ENCODE data around the gene SGTA. TPM values are rescaled to one million over a fixed set of nuclear protein-coding genes. Genes with fewer than 3 reads are reported as not detected.

SGTA gene
- total RNA-seq, 4 donors from 2014 or later: 37.0 to 66.6 (median 47.5) TPM

DNA sequence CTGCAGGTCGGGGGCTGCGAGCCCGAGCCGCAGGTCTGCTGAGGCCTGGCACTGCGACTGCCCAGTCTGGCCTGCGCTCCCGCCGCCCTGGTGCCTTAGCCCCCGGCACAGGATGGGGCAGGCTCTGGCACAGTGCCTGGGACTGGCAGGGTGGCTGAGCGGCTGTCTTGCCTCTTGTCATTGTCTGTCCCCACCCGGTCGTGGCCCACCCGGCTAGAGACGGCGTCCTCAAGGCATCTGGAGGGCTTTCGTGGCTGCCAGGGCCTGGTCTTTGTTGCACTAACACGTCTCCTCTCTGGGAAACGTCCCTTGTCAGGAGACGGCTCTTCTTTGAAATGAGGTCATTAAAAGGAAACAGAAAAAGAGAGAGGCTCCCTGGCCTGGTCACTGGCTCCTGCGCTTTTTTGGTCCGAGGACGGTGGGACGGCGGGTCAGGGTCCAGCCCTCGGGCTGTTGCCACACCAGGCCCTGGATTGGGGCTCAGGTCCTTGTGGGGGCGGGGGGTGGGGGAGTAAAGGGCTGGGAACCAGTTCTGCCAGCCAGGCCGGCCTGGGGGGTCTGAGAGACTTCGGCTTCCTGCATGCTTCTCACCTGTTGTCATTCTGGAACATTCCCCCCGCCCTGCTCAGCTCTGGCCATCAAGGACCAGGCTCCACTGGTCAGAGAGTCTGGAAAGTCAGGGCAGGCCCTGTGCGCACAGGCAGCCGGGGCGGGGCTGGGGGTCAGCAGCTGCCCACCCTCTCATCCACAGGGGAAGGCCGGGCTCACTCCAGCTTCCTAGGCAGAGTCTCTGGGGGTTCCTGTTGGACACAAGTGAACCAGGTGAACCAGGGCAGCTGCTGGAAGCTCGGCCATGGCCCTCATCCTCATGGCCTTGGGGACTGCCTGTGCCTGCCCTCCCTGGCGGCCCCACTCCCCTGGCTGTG is 30.4 kb upstream of the SGTA start:
- in situ Hi-C loops (cut with MboI; ENCODE audit: low pct_ligation_motif_present in 1 of 4, low pct_unique_long_range_greater_than_20kb in 1 of 4, low sequenced_read_pairs in 3 of 4): no loop called here
- H3K36me3 ChIP-seq: peaks cover 0 to 9% (median 3%) of the 10 kb centered on the region in 4 donors
- TF ChIP-seq POLR2A (IDR thresholded peaks at IDR 0.05) (no peak), POLR2AphosphoS5 (IDR thresholded peaks at IDR 0.05) (no peak), CTCF (IDR thresholded peaks at IDR 0.05) (no peak), EP300 (IDR thresholded peaks at IDR 0.05; ENCODE audit: low read depth) (no peak)
- H3K27me3 ChIP-seq: no peaks in the 10 kb centered on the region
- H3K4me1 ChIP-seq: peaks cover 0 to 19% (median 16%) of the 10 kb centered on the region in 4 donors
- no peak overlapping the region for H3K27ac ChIP-seq
- 87% methylated on average over 28 of the region's 35 CpGs; no CpG with 5 or more reads in 1 of the 2 donors for WGBS, 2 donors (ENCODE audit: low coverage in 1 of 2)
- intact Hi-C loops (cut with DNase I; ENCODE audit: low total_unique reads): no loop called here
- DNase-seq: no peak
- no peak overlapping the region for H3K4me3 ChIP-seq
- H3K9me3 ChIP-seq: no peaks in the 10 kb centered on the region

DNA sequence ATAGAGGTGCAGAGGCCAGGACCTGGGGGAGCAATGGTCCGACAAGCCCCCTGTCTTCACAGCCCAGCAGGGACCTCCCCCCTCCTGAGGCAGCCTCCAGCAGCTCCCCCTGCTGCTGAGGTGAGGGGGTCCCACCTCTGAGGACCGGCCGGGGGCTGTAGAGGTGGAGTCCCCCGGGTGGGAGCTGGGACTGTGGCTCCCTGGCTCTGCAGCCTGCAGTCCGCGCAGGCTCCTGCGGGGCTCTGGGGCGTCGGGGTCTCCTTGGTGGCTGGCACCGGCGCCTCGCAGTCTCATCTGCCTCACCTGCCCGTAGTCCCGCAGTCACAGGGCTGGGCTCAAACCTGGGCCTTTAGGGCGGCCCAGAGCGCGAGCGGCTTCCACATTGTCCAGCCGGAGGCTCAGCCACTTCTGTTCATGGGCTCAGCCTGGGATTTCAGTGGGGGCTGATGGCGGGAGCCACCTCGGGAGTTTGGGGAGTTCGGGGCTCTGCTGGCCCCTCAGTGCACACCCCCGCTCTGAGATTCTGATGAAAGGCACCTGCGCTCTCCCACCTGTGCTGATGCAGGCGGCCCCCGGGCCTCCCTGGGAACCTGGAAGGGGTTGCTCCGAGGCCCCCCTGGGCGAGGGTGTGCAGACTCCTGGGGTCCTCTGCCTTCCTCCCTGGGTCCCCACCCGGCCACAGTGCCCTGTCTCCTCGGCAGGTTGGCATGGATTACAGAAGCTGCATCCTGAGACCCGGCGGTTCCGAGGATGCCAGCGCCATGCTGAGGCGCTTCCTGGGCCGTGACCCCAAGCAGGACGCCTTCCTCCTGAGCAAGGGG is 29.6 kb upstream of the SGTA start:
- in situ Hi-C loops (cut with MboI; ENCODE audit: low pct_ligation_motif_present in 1 of 4, low pct_unique_long_range_greater_than_20kb in 1 of 4, low sequenced_read_pairs in 3 of 4) (no loop called here), intact Hi-C loops (cut with DNase I; ENCODE audit: low total_unique reads) (no loop called here)
- Histone ChIP-seq H3K4me3 (peak overlapping the region in 1 of 4 donors; percentile 18), H3K9me3 (no peaks in the 10 kb centered on the region), H3K4me1 (peaks cover 0 to 19% (median 16%) of the 10 kb centered on the region in 4 donors), H3K27ac (peak overlapping the region; percentile 73 to 77 (median 76)), H3K27me3 (no peaks in the 10 kb centered on the region), H3K36me3 (peaks cover 0 to 9% (median 3%) of the 10 kb centered on the region in 4 donors)
- TF ChIP-seq POLR2AphosphoS5 (IDR thresholded peaks at IDR 0.05): no peak
- TF ChIP-seq CTCF (IDR thresholded peaks at IDR 0.05): no peak
- no peak for DNase-seq
- 95% methylated on average over 36 of the region's 37 CpGs; no CpG with 5 or more reads in 1 of the 2 donors for WGBS, 2 donors (ENCODE audit: low coverage in 1 of 2)

GRCh38 chr19:2811735-2812413 is 28.8 kb upstream of the SGTA start:
- H3K27ac ChIP-seq: peak overlapping the region; percentile 73 to 77 (median 76)
- DNase-seq: peak; percentile 83
- H3K4me1 ChIP-seq: peaks cover 0 to 19% (median 16%) of the 10 kb centered on the region in 4 donors
- H3K9me3 ChIP-seq: no peaks in the 10 kb centered on the region
- H3K36me3 ChIP-seq: peaks cover 0 to 9% (median 3%) of the 10 kb centered on the region in 4 donors
- WGBS, 2 donors (ENCODE audit: low coverage in 1 of 2): 66% methylated on average over 34 of the region's 34 CpGs; no CpG with 5 or more reads in 1 of the 2 donors
- no peaks in the 10 kb centered on the region for H3K27me3 ChIP-seq
- in situ Hi-C loops (cut with MboI; ENCODE audit: low pct_ligation_motif_present in 1 of 4, low pct_unique_long_range_greater_than_20kb in 1 of 4, low sequenced_read_pairs in 3 of 4) (no loop called here), intact Hi-C loops (cut with DNase I; ENCODE audit: low total_unique reads) (no loop called here)
- TF ChIP-seq POLR2AphosphoS5 (IDR thresholded peaks at IDR 0.05): peak in 1 of 3 donors; percentile 69
- TF ChIP-seq POLR2A (IDR thresholded peaks at IDR 0.05): peak; percentile 36
- TF ChIP-seq CTCF (IDR thresholded peaks at IDR 0.05): no peak
- H3K4me3 ChIP-seq: peak overlapping the region in 1 of 4 donors; percentile 18

All from transverse colon (tissue), 4 donors.